Measurements from ENCODE around the gene MRC2.
"Not testable (repeated sequence)": the region's sequence is repeated elsewhere in the genome, so short reads cannot be mapped to it uniquely, and the experiment has no call there.

MRC2 gene, protein sequence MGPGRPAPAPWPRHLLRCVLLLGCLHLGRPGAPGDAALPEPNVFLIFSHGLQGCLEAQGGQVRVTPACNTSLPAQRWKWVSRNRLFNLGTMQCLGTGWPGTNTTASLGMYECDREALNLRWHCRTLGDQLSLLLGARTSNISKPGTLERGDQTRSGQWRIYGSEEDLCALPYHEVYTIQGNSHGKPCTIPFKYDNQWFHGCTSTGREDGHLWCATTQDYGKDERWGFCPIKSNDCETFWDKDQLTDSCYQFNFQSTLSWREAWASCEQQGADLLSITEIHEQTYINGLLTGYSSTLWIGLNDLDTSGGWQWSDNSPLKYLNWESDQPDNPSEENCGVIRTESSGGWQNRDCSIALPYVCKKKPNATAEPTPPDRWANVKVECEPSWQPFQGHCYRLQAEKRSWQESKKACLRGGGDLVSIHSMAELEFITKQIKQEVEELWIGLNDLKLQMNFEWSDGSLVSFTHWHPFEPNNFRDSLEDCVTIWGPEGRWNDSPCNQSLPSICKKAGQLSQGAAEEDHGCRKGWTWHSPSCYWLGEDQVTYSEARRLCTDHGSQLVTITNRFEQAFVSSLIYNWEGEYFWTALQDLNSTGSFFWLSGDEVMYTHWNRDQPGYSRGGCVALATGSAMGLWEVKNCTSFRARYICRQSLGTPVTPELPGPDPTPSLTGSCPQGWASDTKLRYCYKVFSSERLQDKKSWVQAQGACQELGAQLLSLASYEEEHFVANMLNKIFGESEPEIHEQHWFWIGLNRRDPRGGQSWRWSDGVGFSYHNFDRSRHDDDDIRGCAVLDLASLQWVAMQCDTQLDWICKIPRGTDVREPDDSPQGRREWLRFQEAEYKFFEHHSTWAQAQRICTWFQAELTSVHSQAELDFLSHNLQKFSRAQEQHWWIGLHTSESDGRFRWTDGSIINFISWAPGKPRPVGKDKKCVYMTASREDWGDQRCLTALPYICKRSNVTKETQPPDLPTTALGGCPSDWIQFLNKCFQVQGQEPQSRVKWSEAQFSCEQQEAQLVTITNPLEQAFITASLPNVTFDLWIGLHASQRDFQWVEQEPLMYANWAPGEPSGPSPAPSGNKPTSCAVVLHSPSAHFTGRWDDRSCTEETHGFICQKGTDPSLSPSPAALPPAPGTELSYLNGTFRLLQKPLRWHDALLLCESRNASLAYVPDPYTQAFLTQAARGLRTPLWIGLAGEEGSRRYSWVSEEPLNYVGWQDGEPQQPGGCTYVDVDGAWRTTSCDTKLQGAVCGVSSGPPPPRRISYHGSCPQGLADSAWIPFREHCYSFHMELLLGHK (N-terminal part only)

DNA sequence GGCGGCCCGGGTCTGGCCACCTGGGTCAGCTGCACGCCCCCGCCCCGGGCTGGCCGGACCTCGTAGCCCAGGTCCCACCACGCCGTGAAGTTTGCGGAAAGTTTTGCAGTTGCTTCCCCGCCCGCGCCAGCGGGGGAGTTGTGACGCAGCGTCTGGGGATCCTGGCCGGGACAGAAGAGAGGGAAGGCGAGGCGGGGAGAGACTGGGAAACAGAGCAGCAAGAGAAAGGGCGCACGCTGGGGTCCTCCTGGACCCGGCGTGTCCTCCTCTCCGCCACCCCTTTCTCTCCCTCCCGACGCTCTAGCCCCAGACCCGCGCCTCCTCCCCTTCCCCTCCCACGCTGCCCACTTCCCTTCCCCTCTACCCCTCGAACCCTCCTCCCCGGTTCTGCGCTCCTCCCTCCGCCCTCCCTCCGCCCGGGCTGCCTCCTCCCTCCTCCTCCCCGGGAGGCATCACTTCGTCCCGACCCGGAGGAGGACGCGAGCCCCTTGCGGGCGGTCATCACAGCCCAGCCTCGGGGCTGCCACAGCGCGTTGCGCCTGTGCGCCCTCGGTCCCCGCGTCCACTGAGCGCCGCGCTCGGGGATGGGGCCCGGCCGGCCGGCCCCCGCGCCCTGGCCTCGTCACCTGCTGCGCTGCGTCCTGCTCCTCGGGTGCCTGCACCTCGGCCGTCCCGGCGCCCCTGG, at the start of gene MRC2:
MRC2 (plus strand) TSS at position 452 of the 685 bp plus-strand sequence; CDS start at position 585, 133 bp downstream.
- peak; percentile 77 for DNase-seq

DNA sequence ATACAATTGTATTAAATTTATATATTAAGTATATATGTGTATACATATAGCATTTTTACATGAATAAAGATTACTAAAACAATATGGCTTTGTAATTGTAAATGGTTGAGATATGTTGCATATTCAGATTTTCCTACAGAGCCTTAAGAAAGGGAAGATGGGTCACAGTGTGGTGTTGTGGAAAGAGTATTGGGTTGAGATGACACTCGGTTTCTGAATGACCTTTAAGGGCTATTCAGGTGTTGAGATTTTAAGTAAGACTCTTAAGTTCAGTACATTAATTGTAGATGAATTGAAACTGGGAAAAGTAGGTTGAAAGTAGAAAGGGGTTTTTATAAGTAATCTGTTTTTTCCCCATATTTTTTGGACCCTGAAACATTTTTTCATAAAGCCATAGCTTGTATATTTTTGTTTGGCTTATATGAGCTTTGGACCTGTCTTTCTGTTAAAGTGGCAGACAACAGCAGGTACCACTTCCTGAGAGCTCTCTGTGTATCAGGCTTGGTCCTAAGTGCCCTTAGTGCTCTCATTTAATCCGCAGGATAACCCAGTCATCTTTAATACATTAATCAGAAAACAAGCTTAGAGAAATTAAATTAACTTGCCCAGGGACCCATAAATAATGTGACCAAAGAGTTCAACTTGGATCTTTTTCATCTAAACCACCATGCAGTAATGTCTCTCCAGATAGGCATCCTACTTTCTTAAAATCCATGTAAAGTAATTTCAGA, 48.5 kb upstream of the MRC2 start:
- DNase-seq, result no peak

DNA sequence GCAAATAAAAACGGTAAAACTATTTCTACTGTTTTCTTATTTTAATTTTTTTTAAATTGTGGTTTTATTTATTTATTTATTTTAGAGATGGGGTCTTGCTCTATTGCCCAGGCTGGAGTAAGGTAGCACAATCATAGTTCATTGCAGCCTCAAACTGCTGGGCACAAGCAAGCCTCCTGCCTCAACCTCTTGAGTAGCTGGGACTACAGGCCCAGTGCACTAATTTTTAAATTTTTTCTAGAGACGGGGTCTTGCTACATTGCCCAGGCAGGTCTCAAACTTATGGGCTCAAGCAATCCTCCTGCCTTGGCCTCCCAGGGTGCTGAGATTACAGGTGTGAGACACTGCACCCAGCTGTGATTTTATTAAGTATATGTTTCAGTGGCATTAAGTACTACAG, 46.5 kb upstream of the MRC2 start:
- no peak for DNase-seq

DNA sequence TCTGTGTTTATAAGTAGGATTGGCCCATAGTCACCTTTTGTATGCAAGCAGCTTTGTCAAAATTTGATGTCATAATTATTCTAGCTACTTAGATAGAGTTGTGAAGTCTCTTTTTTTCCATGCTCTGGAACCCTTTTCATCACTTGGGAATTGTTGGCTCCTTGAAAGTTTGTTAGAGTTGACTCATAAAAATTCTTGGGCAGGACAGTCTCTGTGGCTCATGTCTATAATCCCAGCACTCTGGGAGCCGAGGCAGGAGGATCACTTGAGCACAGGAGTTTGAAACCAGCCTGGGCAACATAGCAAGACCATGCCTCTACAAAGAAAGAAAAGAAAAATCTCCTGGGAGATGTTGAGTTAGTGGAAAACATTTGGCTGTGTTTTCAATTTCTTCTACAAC, 45.7 kb upstream of the MRC2 start:
- DNase-seq, result peak; percentile 40

DNA sequence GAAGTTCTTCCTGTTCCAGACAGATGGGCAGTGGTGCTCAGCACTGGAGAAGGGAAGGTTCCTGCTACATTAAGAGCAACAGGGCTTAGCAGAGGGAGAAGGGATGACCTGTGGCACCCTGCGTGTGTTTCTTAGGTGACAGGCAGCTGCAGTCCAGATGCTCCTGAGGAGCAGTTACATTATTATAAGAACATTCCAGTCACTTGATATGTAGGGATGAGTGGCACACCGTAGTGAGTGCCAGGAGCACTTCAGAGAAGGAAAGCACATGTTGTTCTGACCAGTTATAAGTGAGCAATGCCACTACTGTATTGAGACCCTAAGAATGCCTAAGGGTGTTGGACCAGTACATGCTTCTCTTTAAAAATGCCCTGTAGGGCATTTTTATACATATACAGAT, 39.9 kb upstream of the MRC2 start:
- no peak for DNase-seq

DNA sequence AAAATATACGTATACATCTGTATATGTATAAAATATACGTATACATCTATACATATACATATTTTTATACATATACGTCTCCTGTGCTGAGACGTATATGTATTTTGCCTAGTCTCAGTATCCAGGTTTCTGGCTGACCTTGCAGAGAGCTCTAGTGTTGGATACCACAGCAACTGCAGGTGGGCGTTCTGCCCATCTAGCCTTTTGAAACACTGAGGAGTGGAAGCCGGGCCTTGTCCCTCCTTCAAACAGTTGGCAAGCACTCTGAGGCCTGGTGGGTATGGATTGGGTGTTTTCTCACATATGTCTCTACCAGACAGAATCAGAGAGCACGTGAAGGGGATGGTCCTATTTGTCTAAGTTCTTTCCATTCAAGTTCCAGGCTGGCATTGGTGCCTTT, 39.4 kb upstream of the MRC2 start:
- no peak for DNase-seq

DNA sequence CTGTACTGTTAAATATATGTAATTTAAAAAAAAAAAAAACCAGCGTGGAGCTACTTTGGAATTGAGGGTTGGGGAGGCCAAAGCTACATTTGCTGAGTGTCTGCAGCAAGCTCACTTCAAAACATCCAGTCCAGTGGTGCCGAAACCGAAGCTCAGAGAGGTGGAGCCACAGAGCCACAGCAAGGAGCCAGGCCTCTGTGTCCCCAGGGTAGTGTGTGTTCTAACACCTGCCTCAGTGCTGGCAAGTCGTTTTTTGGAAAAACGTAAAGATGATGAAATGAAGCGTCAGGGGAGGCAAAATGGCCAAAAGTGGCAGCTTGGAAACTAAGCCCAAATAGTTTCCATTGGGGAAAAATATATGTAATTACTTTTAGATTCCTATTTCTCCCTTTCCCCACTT, 36.1 kb upstream of the MRC2 start:
- DNase-seq, result no peak

DNA sequence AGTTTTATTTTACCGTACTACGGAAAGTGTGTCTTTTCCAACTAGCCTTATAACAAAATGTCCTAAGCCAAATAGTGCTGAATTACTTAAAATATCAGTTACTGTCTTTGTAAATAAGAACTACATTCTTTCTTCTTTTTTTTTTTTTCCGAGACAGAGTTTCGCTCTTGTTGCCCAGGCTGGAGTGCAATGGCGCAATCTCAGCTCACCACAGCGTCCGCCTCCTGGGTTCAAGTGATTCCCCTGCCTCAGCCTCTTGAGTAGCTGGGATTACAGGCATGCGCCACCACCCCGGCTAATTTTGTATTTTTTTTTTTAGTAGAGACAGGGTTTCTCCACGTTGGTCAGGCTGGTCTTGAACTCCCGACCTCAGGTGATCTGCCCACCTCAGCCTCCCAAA, 35.6 kb upstream of the MRC2 start:
- DNase-seq, result not testable (repeated sequence)

DNA sequence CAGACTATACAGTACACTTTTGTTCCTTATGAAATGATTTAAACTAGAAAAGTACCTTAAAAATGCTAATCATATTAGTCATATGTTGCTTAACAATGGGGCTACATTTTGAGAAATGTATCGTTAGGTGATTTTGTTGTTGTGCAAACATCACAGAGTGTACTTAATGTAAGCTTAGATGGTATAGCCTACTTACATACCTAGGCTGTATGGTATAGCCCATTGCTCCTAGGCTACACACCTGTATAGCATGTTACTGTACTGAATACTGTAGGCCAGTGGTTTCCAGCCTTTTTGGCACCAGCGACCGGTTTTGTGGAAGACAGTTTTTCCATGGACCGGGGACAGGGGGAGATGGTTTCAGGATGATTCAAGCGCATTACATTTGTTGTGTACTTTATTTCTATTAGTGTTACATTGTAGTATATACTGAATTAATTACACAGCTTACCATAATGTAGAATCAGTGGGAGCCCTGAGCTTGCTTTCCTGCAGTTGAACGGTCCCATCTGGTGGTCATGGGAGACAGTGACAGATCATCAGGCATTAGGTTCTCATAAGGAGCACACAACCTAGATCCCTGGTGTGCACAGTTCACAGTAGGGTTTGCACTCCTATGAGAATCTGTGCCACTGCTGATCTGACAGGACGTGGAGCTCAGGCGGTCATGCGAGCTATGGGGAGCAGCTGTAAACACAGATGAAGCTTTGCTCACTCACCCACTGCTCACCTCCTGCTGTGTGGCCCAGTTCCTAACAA, 35.0 kb upstream of the MRC2 start:
- DNase-seq, result peak; percentile 32

DNA sequence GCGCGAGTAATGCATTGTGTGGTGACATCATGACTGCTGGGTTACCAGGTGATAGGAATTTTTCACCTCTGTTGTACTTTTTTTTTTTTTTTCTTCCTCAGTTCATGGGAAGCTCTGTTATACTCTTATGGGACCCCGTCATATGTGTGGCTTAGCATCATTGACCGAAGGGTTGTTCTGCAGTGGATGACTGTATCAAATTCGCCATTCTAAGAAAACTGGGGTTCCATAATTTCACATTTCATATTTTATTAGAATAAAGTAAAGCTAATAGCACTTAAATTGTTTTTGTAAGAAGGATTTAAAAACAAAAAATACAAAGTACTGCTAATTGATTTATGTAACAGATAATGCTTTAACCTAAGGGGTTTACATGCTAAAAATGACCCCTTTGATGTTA, 32.0 kb upstream of the MRC2 start:
- DNase-seq, result no peak

DNA sequence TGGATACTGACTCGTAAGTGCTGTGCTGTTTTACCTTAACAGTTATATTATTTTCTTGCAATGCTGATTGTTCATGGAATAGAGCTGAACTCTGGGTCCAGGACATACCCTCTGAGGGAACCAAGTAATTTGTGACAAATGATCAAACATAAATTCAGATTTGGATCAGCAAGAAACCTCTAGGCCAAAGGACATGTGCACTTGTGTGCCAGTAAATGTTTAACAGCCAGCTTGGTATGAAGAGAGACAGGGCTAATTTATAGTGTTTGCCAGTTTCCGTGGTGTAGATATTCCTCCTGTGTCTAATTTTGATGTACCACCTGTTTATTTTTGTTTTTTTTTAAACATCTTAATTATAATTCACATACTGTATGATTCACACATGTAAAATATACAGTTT, 30.8 kb upstream of the MRC2 start:
- no peak for DNase-seq

DNA sequence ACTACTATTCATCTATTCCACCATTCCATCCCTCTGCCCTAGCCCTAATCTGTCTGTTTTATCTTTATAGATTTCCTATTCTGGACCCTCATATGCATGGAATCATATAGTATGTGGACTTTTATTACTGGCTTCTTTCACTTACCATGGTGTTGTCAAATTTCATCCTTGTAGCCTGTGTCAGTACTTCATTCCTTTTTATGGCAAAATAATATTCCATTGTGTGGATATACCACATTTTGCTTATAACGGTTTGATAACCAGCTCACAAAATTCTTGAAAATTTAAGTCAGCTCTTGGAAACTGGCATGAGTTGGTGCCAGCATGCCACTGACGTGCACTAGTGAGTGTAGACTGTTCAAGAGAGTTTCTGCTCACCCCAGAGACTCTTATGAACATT, 30.3 kb upstream of the MRC2 start:
- no peak for DNase-seq

DNA sequence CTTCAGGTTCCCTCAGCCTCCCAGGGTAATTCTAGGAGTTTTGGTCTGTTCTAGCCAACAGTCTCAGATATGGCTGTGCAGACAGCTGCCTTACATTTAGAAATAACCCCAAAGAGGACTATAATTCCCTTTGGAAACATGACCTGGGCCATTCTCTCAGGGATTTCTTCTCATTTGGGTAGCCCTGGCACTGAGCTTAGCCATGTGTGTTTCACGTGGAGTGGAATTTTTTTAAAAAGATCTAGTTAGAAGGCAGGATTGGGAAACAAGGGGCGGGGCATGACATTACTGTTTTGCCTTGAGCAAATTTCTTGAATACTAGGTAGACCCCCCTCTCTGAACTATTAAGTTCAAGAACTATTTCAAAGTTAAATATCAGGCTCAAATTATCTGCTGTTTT, 29.6 kb upstream of the MRC2 start:
- peak; percentile 49 for DNase-seq

DNA sequence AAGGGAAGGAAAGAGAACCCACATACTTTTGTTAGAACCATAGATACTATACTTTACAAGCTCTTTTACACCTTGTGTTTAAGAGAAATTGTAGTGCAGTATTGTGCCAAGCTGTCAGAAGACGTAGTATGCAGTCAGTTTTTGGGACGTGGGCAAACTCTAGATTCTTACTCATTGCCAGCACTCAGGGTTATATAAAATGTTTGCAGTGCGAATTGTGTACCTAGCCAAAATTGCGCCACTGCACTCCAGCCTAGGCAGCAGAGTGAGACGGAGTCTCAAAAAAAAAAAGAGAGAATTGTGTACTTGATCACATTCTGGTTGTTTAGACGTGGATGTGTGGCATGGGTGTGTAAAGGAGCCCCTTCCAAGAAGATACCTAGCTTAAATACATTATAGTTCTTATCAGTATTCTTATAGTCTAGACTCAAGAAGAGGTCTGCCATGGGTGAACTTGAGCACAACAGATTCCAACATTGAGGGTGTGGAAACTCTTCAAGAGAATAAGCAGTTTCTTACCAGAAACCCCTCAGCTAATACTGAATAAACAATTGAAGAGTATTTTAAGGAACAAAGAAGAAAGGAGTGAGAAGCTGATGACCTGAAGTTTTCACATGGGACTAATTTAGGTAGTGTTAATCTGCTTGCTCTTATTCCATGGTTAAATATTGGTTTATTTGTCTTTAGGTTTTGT, 27.4 kb upstream of the MRC2 start:
- DNase-seq, result no peak

DNA sequence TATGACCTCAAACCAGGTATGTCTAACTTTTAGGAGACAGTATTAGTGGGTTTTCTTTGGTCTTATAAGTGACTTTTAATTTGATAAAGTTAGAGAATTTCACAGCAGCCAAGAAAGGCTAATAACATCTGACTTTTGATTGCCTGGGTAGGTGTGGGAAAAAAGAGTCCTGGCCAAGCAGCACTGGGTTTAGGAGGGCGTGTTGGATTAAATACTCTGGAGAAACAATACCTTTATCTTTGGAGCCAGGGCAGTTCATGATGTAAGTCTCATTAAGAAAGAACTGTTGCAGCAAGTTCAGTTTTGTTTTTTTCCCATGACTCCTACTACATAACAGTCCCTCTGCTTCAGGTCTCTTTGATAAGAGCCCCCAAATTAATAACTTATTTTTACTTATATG, 26.7 kb upstream of the MRC2 start:
- no peak for DNase-seq

DNA sequence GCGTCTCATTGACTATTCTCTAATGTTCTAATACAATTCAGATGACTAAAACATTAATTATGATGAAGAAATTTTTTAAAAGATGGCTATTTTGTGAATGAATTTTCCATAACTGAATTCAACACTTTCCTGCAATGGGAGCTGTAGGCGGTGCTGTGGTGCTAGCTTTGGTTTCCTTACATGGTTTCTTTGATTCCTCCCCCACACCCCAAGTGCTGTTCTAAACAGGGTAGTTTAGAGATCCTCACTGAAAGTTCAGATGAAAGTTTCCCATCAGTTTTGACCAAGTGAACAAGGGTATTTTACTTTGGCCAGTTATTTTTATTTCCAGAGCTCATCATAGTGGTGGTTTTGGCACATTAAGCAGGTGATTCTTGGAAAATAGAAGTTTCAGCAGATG, 26.0 kb upstream of the MRC2 start:
- no peak for DNase-seq

DNA sequence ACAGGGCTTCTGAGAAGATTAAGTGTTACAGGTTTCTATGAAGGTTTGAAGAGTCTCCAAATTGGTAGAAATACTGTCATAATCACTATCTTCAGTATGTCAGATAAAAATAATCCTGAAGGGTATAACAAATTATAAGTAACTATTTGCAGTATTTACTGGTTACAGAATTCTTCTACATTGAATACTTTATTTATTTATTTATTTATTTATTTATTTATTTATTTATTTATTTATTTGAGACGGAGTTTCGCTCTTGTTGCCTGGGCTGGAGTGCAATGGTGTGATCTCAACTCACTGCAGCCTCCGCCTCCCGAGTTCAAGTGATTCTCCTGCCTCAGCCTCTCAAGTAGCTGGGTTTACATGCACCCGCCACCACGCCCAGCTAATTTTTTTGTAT, 23.7 kb upstream of the MRC2 start:
- DNase-seq, result not testable (repeated sequence)

DNA sequence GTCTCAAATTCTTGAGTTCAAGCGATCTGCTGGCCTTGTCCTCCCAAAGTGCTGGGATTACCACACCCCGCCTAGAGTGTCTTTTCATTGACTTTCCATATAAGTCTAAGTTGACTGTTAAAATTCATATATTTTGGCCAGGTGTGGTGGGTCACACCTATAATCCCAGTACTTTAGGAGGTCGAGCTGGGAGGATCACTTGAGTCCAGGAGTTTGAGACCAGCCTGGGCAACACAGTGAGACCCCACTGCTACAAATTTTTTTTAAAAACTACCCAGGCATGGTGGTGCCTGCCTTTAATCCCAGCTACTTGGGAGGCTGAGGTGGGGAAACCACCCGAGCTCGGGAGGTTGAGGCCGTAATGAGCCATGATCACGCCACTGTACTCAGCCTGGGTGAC, 21.9 kb upstream of the MRC2 start:
- no peak for DNase-seq

DNA sequence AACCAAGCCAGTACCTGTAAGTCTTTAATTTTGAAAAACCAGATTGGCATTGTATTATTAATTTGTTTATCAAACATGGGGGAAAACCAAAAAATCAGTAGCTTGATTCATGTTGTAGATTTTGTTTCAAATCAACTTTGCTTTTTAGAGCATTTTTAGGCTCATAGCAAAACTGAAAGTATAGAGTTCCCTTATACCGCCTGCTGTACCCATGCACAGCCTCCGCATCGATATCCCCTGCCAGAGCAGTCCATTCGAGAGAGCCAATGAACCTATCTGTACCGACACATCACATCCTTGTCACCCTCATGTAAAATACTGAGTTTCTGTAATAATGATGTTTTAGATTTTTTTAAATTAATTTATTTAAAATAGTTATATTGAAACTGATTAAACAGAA, 16.2 kb upstream of the MRC2 start:
- DNase-seq, result no peak

DNA sequence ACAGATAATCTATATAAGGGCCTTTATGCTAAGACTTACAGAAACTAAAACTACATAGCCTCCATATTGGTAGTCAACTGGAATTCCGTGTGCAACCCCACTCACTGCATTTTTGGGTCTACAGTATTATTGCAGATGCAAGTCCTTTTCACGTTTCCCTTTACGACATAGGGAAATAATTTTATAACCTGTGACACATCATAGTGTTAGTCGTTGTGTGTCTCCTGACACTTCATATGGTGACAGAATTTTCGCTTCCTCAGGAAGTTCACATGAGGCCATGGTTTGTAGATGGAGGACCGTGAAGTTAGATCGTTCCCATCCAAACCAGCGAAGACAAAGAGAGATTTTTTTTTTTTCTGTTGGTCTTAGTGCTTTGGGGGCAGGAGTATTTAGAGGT, 15.7 kb upstream of the MRC2 start:
- DNase-seq, result no peak

DNA sequence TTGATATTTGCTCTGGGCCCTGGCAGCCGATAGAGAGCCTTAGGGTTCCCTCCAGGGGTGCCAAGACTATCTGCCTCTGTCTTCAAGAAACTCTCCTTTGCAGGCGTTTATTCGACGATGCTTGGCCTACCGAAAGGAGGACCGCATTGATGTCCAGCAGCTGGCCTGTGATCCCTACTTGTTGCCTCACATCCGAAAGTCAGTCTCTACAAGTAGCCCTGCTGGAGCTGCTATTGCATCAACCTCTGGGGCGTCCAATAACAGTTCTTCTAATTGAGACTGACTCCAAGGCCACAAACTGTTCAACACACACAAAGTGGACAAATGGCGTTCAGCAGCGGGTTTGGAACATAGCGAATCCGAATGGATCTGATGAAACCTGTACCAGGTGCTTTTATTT, 15.2 kb upstream of the MRC2 start:
- DNase-seq, result not testable (repeated sequence)

Data from HCEC 1CT (cell line).